PFSK-1 (cell line): Measurements from ENCODE around the gene AGRN.

Experiments
- POLR2AphosphoS5 ChIP-seq: IDR thresholded peaks from 2 replicates; pipeline ENCODE4 v1.6.1; 2012; ENCODE audit warnings: low read depth, mild to moderate bottlenecking, control low read depth, low read length, moderate library complexity
- REST ChIP-seq, 2 experiments: IDR thresholded peaks; 2 replicates each; pipeline versions ENCODE4 v1.6.1 to v1.8.0; 2011 to 2012; ENCODE audit warnings: low read depth in 2 of 2, low read length in 2 of 2, control low read depth in 1 of 2, inconsistent platforms in 1 of 2, mild to moderate bottlenecking in 1 of 2, moderate library complexity in 1 of 2; ENCODE audit not compliant: insufficient read depth in 1 of 2
- SIN3A ChIP-seq: IDR thresholded peaks from 2 replicates; pipeline ENCODE4 v1.6.1; 2012; ENCODE audit warnings: mild to moderate bottlenecking, low read length, moderate library complexity, borderline replicate concordance; ENCODE audit not compliant: insufficient read depth
- TAF1 ChIP-seq: IDR thresholded peaks from 2 replicates; pipeline ENCODE4 v1.6.1; 2012; ENCODE audit warnings: low read length, control low read depth, borderline replicate concordance; ENCODE audit not compliant: insufficient read depth

- peak; percentile 32; the same call in 1 of the 2 replicates for TF ChIP-seq SIN3A
- TF ChIP-seq POLR2AphosphoS5: peak; percentile 53; the same call in 1 of the 2 replicates
- no peak for TF ChIP-seq REST (IDR thresholded peaks at IDR 0.05; ENCODE audit: insufficient read depth in 1 of 2, low read depth in 2 of 2, low read length in 2 of 2)
- no peak for TF ChIP-seq TAF1
Observed at GRCh38 chr1:1021010-1021919, 1.3 kb downstream of the AGRN start.
